WTC11 (cell line): ENCODE measurements around the gene FRS2. TPM values are rescaled to one million over a fixed set of nuclear protein-coding genes. Genes with fewer than 3 reads are reported as not detected.

Experiments
- ATAC-seq: fragments of 200-7000 bp; cut with Tn5 transposase; 2 replicates; pipeline ENCODE4 v1.10.0; 2021; ENCODE audit warnings: mild to moderate bottlenecking, moderate library complexity
- CTCF ChIA-PET: fragments of 300-600 bp; sonication (Branson Sonifier 250); formaldehyde crosslinking; loops from one replicate; lab custom pipeline; 2021; ENCODE audit warnings: antibody characterized with exemption; lab: Charles Lee
- POLR2A ChIA-PET: fragments of 350-600 bp; sonication (Branson Sonifier 250); formaldehyde crosslinking; loops from one replicate; lab custom pipeline; 2021; ENCODE audit warnings: antibody characterized with exemption; lab: Charles Lee
- DNase-seq: peaks from one replicate; pipeline ENCODE4 v3.0.0; 2021; ENCODE audit warnings: low spot score
- H3K27ac Mint-ChIP-seq: 2 replicates; pipeline ENCODE4 v1.8.0; 2021; ENCODE audit warnings: mixed read lengths
- H3K27me3 Mint-ChIP-seq: 2 replicates; pipeline ENCODE4 v1.8.0; 2021; ENCODE audit warnings: low read depth, mild to moderate bottlenecking, moderate library complexity, mixed read lengths
- H3K36me3 Mint-ChIP-seq: 2 replicates; pipeline ENCODE4 v1.8.0; 2021; ENCODE audit warnings: mixed read lengths
- H3K4me1 Mint-ChIP-seq: 2 replicates; pipeline ENCODE4 v1.8.0; 2022; ENCODE audit warnings: mixed read lengths
- H3K4me3 Mint-ChIP-seq: 2 replicates; pipeline ENCODE4 v1.8.0; 2021; ENCODE audit warnings: mild to moderate bottlenecking, moderate library complexity, mixed read lengths
- H3K9me3 Mint-ChIP-seq: 2 replicates; pipeline ENCODE4 v1.8.0; 2021; ENCODE audit warnings: mixed read lengths
- AFF4 ChIP-seq: sonication (generic); formaldehyde crosslinking; IDR thresholded peaks from 2 replicates; pipeline ENCODE4 v1.8.1; 2023; ENCODE audit warnings: mild to moderate bottlenecking, missing genetic modification reagents, borderline replicate concordance
- ATF1 ChIP-seq: sonication (generic); formaldehyde crosslinking; IDR thresholded peaks from 2 replicates; pipeline ENCODE4 v1.8.1; 2023; ENCODE audit warnings: mild to moderate bottlenecking, moderate library complexity, missing genetic modification reagents
- CBFB ChIP-seq: sonication (generic); formaldehyde crosslinking; IDR thresholded peaks from 2 replicates; pipeline ENCODE4 v1.8.1; 2022; ENCODE audit warnings: mild to moderate bottlenecking, low read depth, missing genetic modification reagents
- CDX4 ChIP-seq: fragments of 250-450 bp; sonication (Bioruptor Pico); IDR thresholded peaks from 2 replicates; pipeline ENCODE4 v1.9.0; 2021; ENCODE audit warnings: moderate library complexity, mild to moderate bottlenecking, inconsistent platforms, borderline replicate concordance
- CTCF ChIP-seq: fragments of 200-600 bp; IDR thresholded peaks from 2 replicates; pipeline ENCODE4 v1.8.0; 2022; ENCODE audit warnings: antibody characterized with exemption
- JAZF1 ChIP-seq: fragments of 250-450 bp; sonication (Bioruptor Pico); IDR thresholded peaks from 2 replicates; pipeline ENCODE4 v1.9.0; 2021; ENCODE audit warnings: moderate library complexity, mild to moderate bottlenecking, inconsistent platforms
- KAT7 ChIP-seq: sonication (generic); formaldehyde crosslinking; IDR thresholded peaks from 2 replicates; pipeline ENCODE4 v1.8.1; 2023; ENCODE audit warnings: missing genetic modification reagents, mild to moderate bottlenecking, borderline replicate concordance
- PREB ChIP-seq: sonication (generic); formaldehyde crosslinking; IDR thresholded peaks from 2 replicates; pipeline ENCODE4 v1.8.1; 2022; ENCODE audit warnings: mild to moderate bottlenecking, missing genetic modification reagents, moderate library complexity, borderline replicate concordance
- RORB ChIP-seq: fragments of 250-450 bp; sonication (Bioruptor Pico); IDR thresholded peaks from 2 replicates; pipeline ENCODE4 v1.9.0; 2021; ENCODE audit warnings: mild to moderate bottlenecking
- SOX15 ChIP-seq: fragments of 250-450 bp; sonication (Bioruptor Pico); IDR thresholded peaks from 2 replicates; pipeline ENCODE4 v1.9.0; 2021; ENCODE audit warnings: mild to moderate bottlenecking
- TCF7 ChIP-seq: sonication (generic); formaldehyde crosslinking; IDR thresholded peaks from 2 replicates; pipeline ENCODE4 v1.8.0; 2022; ENCODE audit warnings: mild to moderate bottlenecking, low read depth, missing genetic modification reagents, moderate library complexity
- TEAD4 ChIP-seq: sonication (generic); formaldehyde crosslinking; IDR thresholded peaks from 2 replicates; pipeline ENCODE4 v1.8.0; 2022; ENCODE audit warnings: mild to moderate bottlenecking, missing genetic modification reagents
- TP53 ChIP-seq: sonication (generic); formaldehyde crosslinking; IDR thresholded peaks from 2 replicates; pipeline ENCODE4 v1.8.1; 2023; ENCODE audit warnings: mild to moderate bottlenecking, missing genetic modification reagents
- ZBTB43 ChIP-seq: sonication (generic); formaldehyde crosslinking; IDR thresholded peaks from 2 replicates; pipeline ENCODE4 v1.8.1; 2023; ENCODE audit warnings: mild to moderate bottlenecking, missing genetic modification reagents
- ZNF423 ChIP-seq: fragments of 250-450 bp; sonication (Bioruptor Pico); IDR thresholded peaks from 2 replicates; pipeline ENCODE4 v2.1.2; 2022; ENCODE audit warnings: mild to moderate bottlenecking, moderate library complexity
- ZNF532 ChIP-seq: fragments of 250-450 bp; sonication (Bioruptor Pico); IDR thresholded peaks from 2 replicates; pipeline ENCODE4 v1.9.0; 2021; ENCODE audit warnings: mild to moderate bottlenecking, borderline replicate concordance
- total RNA-seq: library from RNA; stranded (reverse); gene quantifications from 3 replicates; pipeline ENCODE4 v1.2.3, GENCODE V29; 2021
- TF ChIP-seq, protein P1 (sequence below): sonication (generic); formaldehyde crosslinking; IDR thresholded peaks from 2 replicates; pipeline ENCODE4 v1.8.1; 2023; ENCODE audit warnings: mild to moderate bottlenecking, moderate library complexity, missing genetic modification reagents
- TF ChIP-seq, protein P2 (sequence below): sonication (generic); formaldehyde crosslinking; IDR thresholded peaks from 2 replicates; pipeline ENCODE4 v1.8.1; 2022; ENCODE audit warnings: low read depth, mild to moderate bottlenecking, moderate library complexity, missing genetic modification reagents, borderline replicate concordance

FRS2 gene
- total RNA-seq, 1 experiment from 2014 or later: 26.1 TPM

- TF ChIP-seq CTCF (no peak), AFF4 (no peak), TEAD4 (CRISPR knock-in tag) (no peak), CDX4 (CRISPR knock-in tag) (no peak), PREB (CRISPR knock-in tag) (no peak), ATF1 (no peak), JAZF1 (CRISPR knock-in tag) (no peak)
- TF ChIP-seq, protein P1, sequence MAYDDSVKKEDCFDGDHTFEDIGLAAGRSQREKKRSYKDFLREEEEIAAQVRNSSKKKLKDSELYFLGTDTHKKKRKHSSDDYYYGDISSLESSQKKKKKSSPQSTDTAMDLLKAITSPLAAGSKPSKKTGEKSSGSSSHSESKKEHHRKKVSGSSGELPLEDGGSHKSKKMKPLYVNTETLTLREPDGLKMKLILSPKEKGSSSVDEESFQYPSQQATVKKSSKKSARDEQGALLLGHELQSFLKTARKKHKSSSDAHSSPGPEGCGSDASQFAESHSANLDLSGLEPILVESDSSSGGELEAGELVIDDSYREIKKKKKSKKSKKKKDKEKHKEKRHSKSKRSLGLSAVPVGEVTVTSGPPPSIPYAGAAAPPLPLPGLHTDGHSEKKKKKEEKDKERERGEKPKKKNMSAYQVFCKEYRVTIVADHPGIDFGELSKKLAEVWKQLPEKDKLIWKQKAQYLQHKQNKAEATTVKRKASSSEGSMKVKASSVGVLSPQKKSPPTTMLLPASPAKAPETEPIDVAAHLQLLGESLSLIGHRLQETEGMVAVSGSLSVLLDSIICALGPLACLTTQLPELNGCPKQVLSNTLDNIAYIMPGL (CRISPR knock-in tag): no peak
Observed at GRCh38 chr12:69589082-69589481, 118.9 kb downstream of the FRS2 start (continued).

DNA sequence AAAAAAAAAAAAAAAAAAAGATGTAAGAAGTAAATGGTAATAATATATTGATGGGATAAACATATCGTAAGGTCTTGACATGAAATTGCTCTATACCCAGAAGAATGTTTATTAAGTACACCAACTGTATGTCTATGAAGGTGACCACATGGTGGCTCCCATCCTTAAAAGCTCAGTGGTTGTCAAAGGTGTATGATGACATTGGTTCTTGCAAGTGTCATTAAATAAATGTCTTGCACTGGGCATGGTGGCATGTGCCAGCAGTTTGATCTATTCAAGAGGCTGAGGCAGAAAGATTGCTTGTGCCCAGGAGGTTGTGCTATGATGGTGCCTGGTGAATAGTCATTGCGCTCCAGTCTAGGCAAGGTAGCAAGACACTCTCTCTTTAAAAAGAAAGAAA, 125.5 kb downstream of the FRS2 start:
- H3K9me3 Mint-ChIP-seq: no peaks in the 10 kb centered on the region
- TF ChIP-seq, protein P2, sequence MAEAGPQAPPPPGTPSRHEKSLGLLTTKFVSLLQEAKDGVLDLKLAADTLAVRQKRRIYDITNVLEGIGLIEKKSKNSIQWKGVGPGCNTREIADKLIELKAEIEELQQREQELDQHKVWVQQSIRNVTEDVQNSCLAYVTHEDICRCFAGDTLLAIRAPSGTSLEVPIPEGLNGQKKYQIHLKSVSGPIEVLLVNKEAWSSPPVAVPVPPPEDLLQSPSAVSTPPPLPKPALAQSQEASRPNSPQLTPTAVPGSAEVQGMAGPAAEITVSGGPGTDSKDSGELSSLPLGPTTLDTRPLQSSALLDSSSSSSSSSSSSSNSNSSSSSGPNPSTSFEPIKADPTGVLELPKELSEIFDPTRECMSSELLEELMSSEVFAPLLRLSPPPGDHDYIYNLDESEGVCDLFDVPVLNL (CRISPR knock-in tag): no peak
- TF ChIP-seq TCF7 (CRISPR knock-in tag) (no peak), TP53 (no peak), RORB (CRISPR knock-in tag) (no peak), CBFB (CRISPR knock-in tag) (no peak), ZNF423 (CRISPR knock-in tag) (no peak), SOX15 (CRISPR knock-in tag) (no peak), ZBTB43 (CRISPR knock-in tag) (no peak), ZNF532 (CRISPR knock-in tag) (no peak), KAT7 (CRISPR knock-in tag) (no peak)
- TF ChIP-seq, protein P1 (CRISPR knock-in tag): no peak

More for the DNA sequence above, 125.5 kb downstream of the FRS2 start:
- Mint-ChIP-seq H3K4me3 (no peak overlapping the region), H3K36me3 (peaks cover 86% of the 10 kb centered on the region), H3K27ac (no peak overlapping the region), H3K4me1 (no peaks in the 10 kb centered on the region), H3K27me3 (no peaks in the 10 kb centered on the region)
- ATAC-seq (no peak), DNase-seq (no peak)
- ChIA-PET CTCF (interaction anchor here (0.7 kb wide), 1 partner anchor 466 kb away, joined by 3 read pairs; no protein-coding TSS in a partner anchor), POLR2A (no interaction called here)
